Mucosa of descending colon (tissue), 3 donors: ENCODE data around the gene ZNF319. TPM values are rescaled to one million over a fixed set of nuclear protein-coding genes. Genes with fewer than 3 reads are reported as not detected.
"Not testable (repeated sequence)": the region's sequence is repeated elsewhere in the genome, so short reads cannot be mapped to it uniquely, and the experiment has no call there.

Source experiments
- ATAC-seq: fragments of 200-7000 bp; cut with Tn5 transposase; one replicate; pipeline ENCODE4 v1.9.1; 2020; ENCODE audit warnings: mild to moderate bottlenecking, moderate library complexity
- DNase-seq, 3 donors: peaks; one replicate each; pipeline ENCODE4 v3.0.0-alpha.2; 2020
- H3K36me3 ChIP-seq: fragments of 200-600 bp; one replicate; pipeline ENCODE4 v1.8.0; 2021; ENCODE audit warnings: low read depth, mild to moderate bottlenecking
- H3K4me1 ChIP-seq: fragments of 200-600 bp; one replicate; pipeline ENCODE4 v1.8.0; 2021; ENCODE audit warnings: low read depth, mild to moderate bottlenecking
- H3K4me3 ChIP-seq: fragments of 200-600 bp; one replicate; pipeline ENCODE4 v1.8.0; 2021; ENCODE audit warnings: mild to moderate bottlenecking
- H3K9me3 ChIP-seq: fragments of 200-600 bp; one replicate; pipeline ENCODE4 v1.8.0; 2021; ENCODE audit warnings: mild to moderate bottlenecking
- CTCF ChIP-seq: fragments of 200-600 bp; IDR thresholded peaks from one replicate; pipeline ENCODE4 v1.8.0; 2022; ENCODE audit warnings: antibody characterized with exemption, mild to moderate bottlenecking
- intact Hi-C, 2 donors: fragments of 100-400 bp; cut with DNase I in 1 of 2; cut with micrococcal nuclease in 1 of 2; formaldehyde crosslinking; loops; one replicate each; pipeline versions ENCODE4 v1.11.0 to v1.11.1; 2022; cut with DNase I, micrococcal nuclease
- total RNA-seq, 3 donors: library from RNA; stranded (reverse); fragmentation: NEBNext Ultra II Directional in 2 of 3; extraction: Animal tissue kit (Norgen Biotek cat#: 25700) in 2 of 3; gene quantifications; one replicate each; pipeline versions ENCODE4 v1.2.1 to v1.2.4, GENCODE V29; 2021 to 2023
- donor health status: DM: no; HTN: no; CAD: no; lungs with moderate emphysema.
- donor health status: DM: no; HTN: no; CAD: no.
- donor health status: DM: no; HTN: yes; CAD: no.

Gene ZNF319
- total RNA-seq, 3 donors from 2014 or later = 5.9 to 9.7 (median 7.3) TPM

GRCh38 chr16:58013201-58013956 is 12.9 kb upstream of the ZNF319 start:
- no peak overlapping the region for H3K4me3 ChIP-seq
- no peak for TF ChIP-seq CTCF
- DNase-seq (no peak), ATAC-seq (no peak)
- no peaks in the 10 kb centered on the region for H3K9me3 ChIP-seq
- H3K36me3 ChIP-seq = no peaks in the 10 kb centered on the region
- no peaks in the 10 kb centered on the region for H3K4me1 ChIP-seq
- intact Hi-C loops = no loop called here

GRCh38 chr16:58012481-58012880 is 12.0 kb upstream of the ZNF319 start:
- no peak for DNase-seq
- intact Hi-C loops = no loop called here

GRCh38 chr16:58011652-58012051 is 11.2 kb upstream of the ZNF319 start:
- H3K4me1 ChIP-seq = no peaks in the 10 kb centered on the region
- intact Hi-C loops = no loop called here
- no peak for TF ChIP-seq CTCF
- ATAC-seq (no peak), DNase-seq (no peak)
- H3K36me3 ChIP-seq = no peaks in the 10 kb centered on the region
- no peaks in the 10 kb centered on the region for H3K9me3 ChIP-seq
- no peak overlapping the region for H3K4me3 ChIP-seq

More at GRCh38 chr16:58012481-58012880, 12.0 kb upstream of the ZNF319 start:
- H3K9me3 ChIP-seq = no peaks in the 10 kb centered on the region
- no peaks in the 10 kb centered on the region for H3K4me1 ChIP-seq
- TF ChIP-seq CTCF = no peak
- H3K36me3 ChIP-seq = no peaks in the 10 kb centered on the region
- ATAC-seq = no peak
- H3K4me3 ChIP-seq = no peak overlapping the region

GRCh38 chr16:58010886-58011285 is 10.4 kb upstream of the ZNF319 start:
- no peaks in the 10 kb centered on the region for H3K36me3 ChIP-seq
- intact Hi-C loops = no loop called here
- ATAC-seq (no peak), DNase-seq (no peak)
- TF ChIP-seq CTCF = no peak
- no peaks in the 10 kb centered on the region for H3K4me1 ChIP-seq
- no peaks in the 10 kb centered on the region for H3K9me3 ChIP-seq
- H3K4me3 ChIP-seq = no peak overlapping the region

GRCh38 chr16:58009856-58010416 is 9.5 kb upstream of the ZNF319 start:
- Histone ChIP-seq H3K4me1 (no peaks in the 10 kb centered on the region), H3K4me3 (no peak overlapping the region), H3K36me3 (no peaks in the 10 kb centered on the region), H3K9me3 (no peaks in the 10 kb centered on the region)
- ATAC-seq = no peak
- DNase-seq = no peak
- intact Hi-C loops = loop anchor here in 1 of 2 donors (10.0 kb wide), 1 partner anchor 115 kb away; no protein-coding TSS in a partner anchor
- TF ChIP-seq CTCF = no peak

- H3K36me3 ChIP-seq, H3K4me3 ChIP-seq, DNase-seq, H3K4me1 ChIP-seq, ATAC-seq, H3K9me3 ChIP-seq: not testable (repeated sequence)
- intact Hi-C loops = loop anchor here (5.0 to 10.0 kb wide), 2 partner anchors 102 to 110 kb away; no protein-coding TSS in a partner anchor
Observed at GRCh38 chr16:58004736-58005135, 4.3 kb upstream of the ZNF319 start.
